GM12801 (cell line): ENCODE data around the gene OR2L3.

Experiments
- TF ChIP-seq, protein P1 (sequence below): IDR thresholded peaks from one replicate; pipeline ENCODE4 v1.5.1; 2011; ENCODE audit warnings: control low read depth; ENCODE audit not compliant: insufficient read length; ENCODE audit errors: extremely low read depth

The OR2L3 gene

GRCh38 chr1:248029770-248030169 is 16.9 kb upstream of the OR2L3 start, which contains the start of gene OR2L2:
Gene OR2L2 (plus strand): TSS chr1:248030070. CDS start chr1:248038268, 8,198 bp downstream.
- TF ChIP-seq, protein P1, sequence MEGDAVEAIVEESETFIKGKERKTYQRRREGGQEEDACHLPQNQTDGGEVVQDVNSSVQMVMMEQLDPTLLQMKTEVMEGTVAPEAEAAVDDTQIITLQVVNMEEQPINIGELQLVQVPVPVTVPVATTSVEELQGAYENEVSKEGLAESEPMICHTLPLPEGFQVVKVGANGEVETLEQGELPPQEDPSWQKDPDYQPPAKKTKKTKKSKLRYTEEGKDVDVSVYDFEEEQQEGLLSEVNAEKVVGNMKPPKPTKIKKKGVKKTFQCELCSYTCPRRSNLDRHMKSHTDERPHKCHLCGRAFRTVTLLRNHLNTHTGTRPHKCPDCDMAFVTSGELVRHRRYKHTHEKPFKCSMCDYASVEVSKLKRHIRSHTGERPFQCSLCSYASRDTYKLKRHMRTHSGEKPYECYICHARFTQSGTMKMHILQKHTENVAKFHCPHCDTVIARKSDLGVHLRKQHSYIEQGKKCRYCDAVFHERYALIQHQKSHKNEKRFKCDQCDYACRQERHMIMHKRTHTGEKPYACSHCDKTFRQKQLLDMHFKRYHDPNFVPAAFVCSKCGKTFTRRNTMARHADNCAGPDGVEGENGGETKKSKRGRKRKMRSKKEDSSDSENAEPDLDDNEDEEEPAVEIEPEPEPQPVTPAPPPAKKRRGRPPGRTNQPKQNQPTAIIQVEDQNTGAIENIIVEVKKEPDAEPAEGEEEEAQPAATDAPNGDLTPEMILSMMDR = no peak

- TF ChIP-seq, protein P1 = no peak
Observed at GRCh38 chr1:248045209-248045608, 1.4 kb upstream of the OR2L3 start.

GRCh38 chr1:248047008-248047407 is 372 bp downstream of the OR2L3 start:
- TF ChIP-seq, protein P1 = no peak

DNA sequence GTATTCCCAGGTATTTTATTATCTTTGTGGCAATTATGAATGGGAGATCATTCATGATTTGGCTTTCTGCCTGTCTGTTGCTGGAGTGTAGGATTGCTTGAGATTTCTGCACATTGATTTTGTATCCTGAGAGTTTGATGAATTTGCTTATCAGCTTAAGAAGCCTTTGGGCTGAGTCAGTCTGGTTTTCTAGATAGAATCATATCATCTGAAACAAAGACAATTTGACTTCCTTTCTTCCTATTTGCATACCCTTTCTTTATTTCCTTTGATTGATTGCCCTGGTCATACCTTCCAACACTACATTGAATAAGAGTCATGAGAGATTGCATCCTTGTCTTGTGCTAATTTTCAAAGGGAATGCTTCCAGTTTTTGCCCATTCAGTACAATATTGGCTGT is 8.0 kb downstream of the OR2L3 start:
- TF ChIP-seq, protein P1 = no peak

DNA sequence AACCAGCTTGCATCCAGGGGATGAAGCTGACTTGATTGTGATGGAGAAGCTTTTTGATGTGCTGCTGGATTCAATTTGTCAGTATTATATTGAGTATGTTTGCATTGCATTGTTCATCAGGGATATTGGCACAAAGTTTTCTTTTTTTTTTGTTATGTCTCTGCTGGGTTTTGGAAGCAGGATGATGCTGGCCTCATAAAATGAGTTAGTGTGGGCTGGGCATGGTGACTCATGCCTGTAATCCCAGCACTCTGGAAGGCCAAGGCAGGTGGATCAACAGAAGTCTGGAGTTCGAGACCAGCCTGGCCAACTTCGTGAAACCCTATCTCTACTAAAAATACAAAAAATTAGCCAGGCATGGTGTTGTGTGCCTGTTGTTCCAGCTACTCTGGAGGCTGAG is 8.6 kb downstream of the OR2L3 start:
- TF ChIP-seq, protein P1 = no peak

GRCh38 chr1:248065071-248065470 is 18.4 kb downstream of the OR2L3 start:
- TF ChIP-seq, protein P1 = no peak

DNA sequence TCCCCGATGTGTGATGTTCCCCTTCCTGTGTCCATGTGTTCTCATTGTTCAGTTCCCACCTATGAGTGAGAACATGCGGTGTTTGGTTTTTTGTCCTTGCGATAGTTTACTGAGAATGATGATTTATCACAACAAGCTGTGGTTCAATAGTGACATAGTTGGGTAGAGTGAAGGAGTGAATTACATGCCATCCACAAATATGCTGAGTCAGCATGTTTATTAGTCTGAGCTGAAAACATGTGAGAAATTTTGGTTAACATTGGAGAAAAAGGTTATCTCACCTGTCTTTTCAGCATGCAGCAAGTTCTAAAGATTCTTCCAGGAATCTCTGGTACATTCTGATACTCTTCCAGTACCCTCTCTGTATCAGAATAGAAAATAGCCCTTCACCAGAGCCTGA is 19.0 kb downstream of the OR2L3 start:
- TF ChIP-seq, protein P1 = no peak

DNA sequence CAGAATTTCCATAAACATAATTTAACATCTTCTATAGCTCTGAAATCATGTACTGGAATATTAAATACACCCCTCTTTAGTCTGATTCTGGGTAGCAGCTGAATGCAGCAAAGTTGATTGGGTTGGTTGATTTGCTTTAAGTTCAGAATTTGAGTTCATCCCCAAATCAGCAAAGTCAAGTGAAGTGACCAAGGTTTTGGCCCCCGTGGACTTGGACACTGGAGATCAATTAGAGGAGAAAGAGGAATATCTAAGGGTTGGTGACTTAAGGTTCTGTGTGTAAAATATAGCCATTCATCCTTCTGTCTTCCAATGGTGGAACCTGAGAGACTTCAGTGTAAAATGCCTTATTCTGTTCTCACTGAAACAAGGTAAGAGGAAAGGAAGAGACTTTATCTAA is 48.2 kb downstream of the OR2L3 start, which contains the start of gene OR2L13:
Gene OR2L13, plus strand, starts transcription at position 301 of the 400 bp plus-strand sequence. CDS start 4,192 bp downstream, outside the sequence.
- TF ChIP-seq, protein P1 = no peak
